Loucy (cell line): ENCODE data around the gene ZNF716.

Experiments
- H2AFZ ChIP-seq: fragments of 200-600 bp; sonication (generic); 2 replicates; pipeline ENCODE4 v1.6.0; 2016; ENCODE audit warnings: antibody characterized with exemption, mild to moderate bottlenecking, low read length, moderate library complexity
- H3F3A ChIP-seq: fragments of 200-600 bp; 2 replicates; pipeline ENCODE4 v1.6.0; 2016; ENCODE audit warnings: antibody characterized with exemption, low read depth, mild to moderate bottlenecking
- H3K27me3 ChIP-seq: fragments of 200-600 bp; sonication (generic); 2 replicates; pipeline ENCODE4 v1.6.1; 2014; ENCODE audit warnings: low read length, mild to moderate bottlenecking; ENCODE audit not compliant: insufficient read depth, poor library complexity, severe bottlenecking
- H3K36me3 ChIP-seq: fragments of 200-600 bp; sonication (generic); 2 replicates; pipeline ENCODE4 v1.6.1; 2016; ENCODE audit warnings: low read length; ENCODE audit not compliant: insufficient read depth
- H3K4me1 ChIP-seq: fragments of 200-600 bp; sonication (generic); 2 replicates; pipeline ENCODE4 v1.5.1; 2014; ENCODE audit warnings: low read length, mild to moderate bottlenecking; ENCODE audit not compliant: insufficient read depth, poor library complexity, severe bottlenecking
- H3K4me2 ChIP-seq: fragments of 200-600 bp; sonication (generic); 2 replicates; pipeline ENCODE4 v1.6.0; 2014; ENCODE audit warnings: antibody characterized with exemption, low read length, low read depth, mild to moderate bottlenecking; ENCODE audit not compliant: poor library complexity, severe bottlenecking
- H3K4me3 ChIP-seq: fragments of 200-600 bp; sonication (generic); 2 replicates; pipeline ENCODE4 v1.5.1; 2014; ENCODE audit warnings: low read length, mild to moderate bottlenecking, mixed read lengths; ENCODE audit not compliant: poor library complexity, severe bottlenecking
- H3K79me2 ChIP-seq: fragments of 200-600 bp; sonication (generic); 2 replicates; pipeline ENCODE4 v1.6.1; 2014; ENCODE audit warnings: low read length; ENCODE audit not compliant: insufficient read depth
- H3K9ac ChIP-seq: fragments of 200-600 bp; sonication (generic); 2 replicates; pipeline ENCODE4 v1.6.0; 2014; ENCODE audit warnings: mild to moderate bottlenecking, low read depth, low read length, moderate library complexity; ENCODE audit not compliant: poor library complexity, severe bottlenecking
- H3K9me2 ChIP-seq: fragments of 200-600 bp; sonication (generic); replicated peaks from 2 replicates; pipeline ENCODE4 v1.6.1; 2016; ENCODE audit warnings: low read depth, low read length, mixed read lengths
- H3K9me3 ChIP-seq: fragments of 200-600 bp; sonication (generic); 2 replicates; pipeline ENCODE4 v1.6.1; 2014; ENCODE audit warnings: mild to moderate bottlenecking, antibody characterized with exemption, low read length, low read depth; ENCODE audit not compliant: insufficient read depth
- H4K20me1 ChIP-seq: fragments of 200-600 bp; sonication (generic); 2 replicates; pipeline ENCODE4 v1.6.0; 2014; ENCODE audit warnings: antibody characterized with exemption, low read length, mild to moderate bottlenecking; ENCODE audit not compliant: insufficient read depth, poor library complexity, severe bottlenecking
- EZH2phosphoT487 ChIP-seq: fragments of 200-600 bp; IDR thresholded peaks from 2 replicates; pipeline ENCODE4 v1.6.1; 2018; ENCODE audit warnings: antibody characterized with exemption, mild to moderate bottlenecking, moderate library complexity, borderline replicate concordance
- TF ChIP-seq, protein P1 (sequence below): fragments of 200-600 bp; sonication (generic); conservative IDR thresholded peaks from 2 replicates; pipeline ENCODE4 v1.5.1; 2014; ENCODE audit warnings: mild to moderate bottlenecking, antibody characterized with exemption, low read length

ZNF716 gene

DNA sequence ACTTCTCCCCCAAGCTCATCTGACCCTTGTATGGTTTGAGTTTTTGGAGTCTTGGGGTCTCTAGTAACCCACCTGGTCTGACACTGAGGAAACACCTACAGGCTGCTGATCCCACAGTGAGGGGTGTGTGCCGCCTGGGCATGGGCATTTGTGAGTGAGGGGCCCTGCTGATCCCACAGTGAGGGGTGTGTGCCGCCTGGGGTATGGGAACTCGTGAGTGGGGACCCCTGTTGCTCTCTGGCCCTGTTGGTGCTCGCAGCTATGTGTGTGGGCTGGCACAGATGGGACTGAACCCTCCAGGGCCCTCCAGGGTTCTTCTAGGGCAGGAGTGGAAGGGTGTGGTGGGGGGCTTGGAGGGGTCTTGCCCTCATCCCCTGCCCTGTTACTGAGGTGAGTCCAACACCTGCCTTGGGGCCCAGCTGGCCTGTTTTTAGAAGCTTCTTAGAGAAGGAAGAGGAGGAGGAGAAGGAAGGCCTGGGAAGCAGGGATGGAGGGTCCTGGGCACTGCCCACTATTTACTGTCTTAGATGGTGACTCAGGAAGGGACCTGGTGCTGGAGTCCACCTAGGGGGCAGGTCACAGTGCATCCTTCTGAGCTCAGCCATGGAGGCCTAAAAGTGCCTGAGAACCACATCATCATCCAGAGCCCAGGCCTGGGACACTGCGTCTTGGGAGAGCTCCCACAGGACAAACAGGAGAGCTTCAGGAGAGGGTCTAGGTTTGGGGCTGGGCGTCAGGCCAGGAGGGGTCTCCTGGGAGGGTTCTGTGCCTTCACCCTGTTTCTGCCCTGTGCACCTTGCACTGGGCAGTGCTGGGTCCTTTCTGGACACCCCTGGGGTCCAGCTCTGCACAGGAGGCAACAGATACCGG, 36.2 kb upstream of the ZNF716 start:
- TF ChIP-seq, protein P1, sequence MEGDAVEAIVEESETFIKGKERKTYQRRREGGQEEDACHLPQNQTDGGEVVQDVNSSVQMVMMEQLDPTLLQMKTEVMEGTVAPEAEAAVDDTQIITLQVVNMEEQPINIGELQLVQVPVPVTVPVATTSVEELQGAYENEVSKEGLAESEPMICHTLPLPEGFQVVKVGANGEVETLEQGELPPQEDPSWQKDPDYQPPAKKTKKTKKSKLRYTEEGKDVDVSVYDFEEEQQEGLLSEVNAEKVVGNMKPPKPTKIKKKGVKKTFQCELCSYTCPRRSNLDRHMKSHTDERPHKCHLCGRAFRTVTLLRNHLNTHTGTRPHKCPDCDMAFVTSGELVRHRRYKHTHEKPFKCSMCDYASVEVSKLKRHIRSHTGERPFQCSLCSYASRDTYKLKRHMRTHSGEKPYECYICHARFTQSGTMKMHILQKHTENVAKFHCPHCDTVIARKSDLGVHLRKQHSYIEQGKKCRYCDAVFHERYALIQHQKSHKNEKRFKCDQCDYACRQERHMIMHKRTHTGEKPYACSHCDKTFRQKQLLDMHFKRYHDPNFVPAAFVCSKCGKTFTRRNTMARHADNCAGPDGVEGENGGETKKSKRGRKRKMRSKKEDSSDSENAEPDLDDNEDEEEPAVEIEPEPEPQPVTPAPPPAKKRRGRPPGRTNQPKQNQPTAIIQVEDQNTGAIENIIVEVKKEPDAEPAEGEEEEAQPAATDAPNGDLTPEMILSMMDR, result no peak
- no peak for TF ChIP-seq EZH2phosphoT487
- Histone ChIP-seq H3K4me3 (no peak overlapping the region), H3K9me3 (no peaks in the 10 kb centered on the region), H3K4me1 (no peaks in the 10 kb centered on the region), H3K36me3 (no peaks in the 10 kb centered on the region), H3K9me2 (no peaks in the 10 kb centered on the region), H3K79me2 (no peaks in the 10 kb centered on the region), H4K20me1 (no peaks in the 10 kb centered on the region), H3K4me2 (no peak overlapping the region), H3K9ac (no peak overlapping the region), H3K27me3 (no peaks in the 10 kb centered on the region), H2AFZ (no peak overlapping the region), H3F3A (no peaks in the 10 kb centered on the region)

DNA sequence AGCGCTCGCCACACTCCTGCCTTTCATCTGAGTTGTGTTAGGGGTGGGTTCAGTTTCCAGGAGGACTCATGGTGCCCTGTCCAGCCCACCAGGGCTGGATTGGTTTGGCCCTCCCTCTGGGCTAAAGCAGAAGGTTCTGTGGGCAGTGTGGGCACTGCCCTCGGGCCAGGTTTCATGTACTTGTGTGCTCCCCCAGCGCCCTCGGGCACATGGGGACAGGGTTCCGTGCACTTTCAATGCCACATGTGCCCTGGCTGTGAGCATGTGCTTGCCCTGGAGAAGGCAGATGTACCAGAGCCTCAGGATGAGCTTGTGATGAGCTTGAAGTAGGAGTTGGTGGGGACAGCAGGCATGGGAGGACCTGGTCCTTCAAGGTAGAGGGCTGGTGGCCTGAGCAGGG, 35.6 kb upstream of the ZNF716 start:
- no peaks in the 10 kb centered on the region for H3K79me2 ChIP-seq
- H3K9ac ChIP-seq, result no peak overlapping the region
- H4K20me1 ChIP-seq, result no peaks in the 10 kb centered on the region
- H3K9me3 ChIP-seq, result no peaks in the 10 kb centered on the region
- H3K4me2 ChIP-seq, result no peak overlapping the region
- TF ChIP-seq, protein P1, result no peak
- TF ChIP-seq EZH2phosphoT487, result no peak
- H3K4me1 ChIP-seq, result no peaks in the 10 kb centered on the region
- no peaks in the 10 kb centered on the region for H3K27me3 ChIP-seq
- no peaks in the 10 kb centered on the region for H3K9me2 ChIP-seq
- H2AFZ ChIP-seq, result no peak overlapping the region
- H3K36me3 ChIP-seq, result no peaks in the 10 kb centered on the region
- no peak overlapping the region for H3K4me3 ChIP-seq
- no peaks in the 10 kb centered on the region for H3F3A ChIP-seq

DNA sequence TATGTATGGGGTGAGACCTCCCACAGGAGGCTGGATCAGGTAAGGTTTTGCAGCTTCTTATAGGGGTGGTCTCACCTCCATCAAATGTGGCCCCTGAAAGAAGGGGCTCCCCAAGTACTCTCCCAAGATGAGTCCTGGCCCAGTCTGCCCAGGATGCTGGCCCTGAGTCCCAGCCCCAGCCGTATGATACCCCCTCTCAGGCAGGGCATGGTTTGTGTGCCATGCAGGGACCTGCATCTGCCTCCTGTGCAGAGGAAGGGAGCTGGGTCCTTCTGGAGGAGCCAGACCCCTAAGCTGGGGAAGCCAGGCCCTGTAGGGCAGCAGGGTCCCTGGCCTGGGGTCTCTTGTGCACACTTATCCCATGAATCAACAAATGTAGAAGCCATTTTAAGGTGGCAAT, 35.1 kb upstream of the ZNF716 start:
- H4K20me1 ChIP-seq, result no peaks in the 10 kb centered on the region
- no peaks in the 10 kb centered on the region for H3K4me1 ChIP-seq
- no peak overlapping the region for H2AFZ ChIP-seq
- H3K36me3 ChIP-seq, result no peaks in the 10 kb centered on the region
- no peaks in the 10 kb centered on the region for H3K9me2 ChIP-seq
- no peaks in the 10 kb centered on the region for H3K79me2 ChIP-seq
- no peaks in the 10 kb centered on the region for H3F3A ChIP-seq
- no peaks in the 10 kb centered on the region for H3K27me3 ChIP-seq
- H3K9me3 ChIP-seq, result no peaks in the 10 kb centered on the region
- TF ChIP-seq, protein P1, result no peak
- TF ChIP-seq EZH2phosphoT487, result no peak
- no peak overlapping the region for H3K4me3 ChIP-seq
- H3K4me2 ChIP-seq, result no peak overlapping the region
- H3K9ac ChIP-seq, result no peak overlapping the region
